Measurements from ENCODE around the gene LIX1L. TPM values are rescaled to one million over a fixed set of nuclear protein-coding genes. Genes with fewer than 3 reads are reported as not detected.
A peak's percentile ranks its signal among the peaks of the same experiment; 100 is the strongest.
"Not testable (repeated sequence)": the region's sequence is repeated elsewhere in the genome, so short reads cannot be mapped to it uniquely, and the experiment has no call there.

LIX1L gene
- polyA plus RNA-seq, 10 donors: 26.1 to 33.0 (median 30.1) TPM

GRCh38 chr1:145942405-145942804 lies 15.4 kb downstream of the LIX1L start:
- DNase-seq: no peak

- DNase-seq: no peak
Observed at GRCh38 chr1:145937436-145937835, 20.4 kb downstream of the LIX1L start.

GRCh38 chr1:145936247-145936646 lies 21.6 kb downstream of the LIX1L start:
- no peak for DNase-seq

DNA sequence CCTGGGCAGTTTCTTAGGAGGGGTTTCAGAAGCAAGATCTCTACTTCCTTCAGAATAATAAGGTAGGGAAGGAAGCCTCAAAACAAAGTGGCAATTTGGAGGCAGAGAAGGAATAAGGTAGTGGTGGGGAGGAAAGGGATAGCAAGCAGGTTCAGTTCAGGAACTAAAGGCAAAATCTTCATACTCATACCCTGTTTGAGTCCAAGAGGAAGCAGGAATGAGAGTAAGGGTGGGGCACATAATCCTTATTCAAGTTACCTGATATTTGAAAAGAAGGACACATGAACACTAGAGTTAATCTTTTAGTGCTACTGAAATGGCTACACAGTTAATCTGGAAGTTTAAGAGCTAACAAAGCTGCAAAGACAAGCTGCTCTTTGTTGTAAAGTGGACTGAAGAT lies 22.1 kb downstream of the LIX1L start:
- DNase-seq: no peak

DNA sequence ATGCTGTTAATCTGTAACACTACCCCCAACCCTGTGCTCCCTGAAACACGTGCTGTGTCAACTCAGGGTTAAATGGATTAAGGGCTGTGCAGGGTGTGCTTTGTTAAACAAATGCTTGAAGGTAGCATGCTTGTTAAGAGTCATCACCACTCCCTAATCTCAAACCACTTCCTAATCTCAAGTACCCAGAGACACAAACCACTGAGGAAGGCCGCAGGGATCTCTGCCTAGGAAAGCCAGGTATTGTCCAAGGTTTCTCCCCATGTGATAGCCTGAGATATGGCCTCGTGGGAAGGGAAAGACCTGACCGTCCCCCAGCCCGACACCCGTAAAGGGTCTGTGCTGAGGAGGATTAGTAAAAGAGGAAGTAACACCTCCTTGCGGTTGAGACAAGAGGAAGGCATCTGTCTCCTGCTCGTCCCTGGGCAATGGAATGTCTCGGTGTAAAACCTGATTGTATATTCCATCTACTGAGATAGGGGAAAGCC lies 25.3 kb downstream of the LIX1L start:
- not testable (repeated sequence) for DNase-seq

GRCh38 chr1:145927916-145928643 lies 29.7 kb downstream of the LIX1L start:
- no peak for DNase-seq

DNA sequence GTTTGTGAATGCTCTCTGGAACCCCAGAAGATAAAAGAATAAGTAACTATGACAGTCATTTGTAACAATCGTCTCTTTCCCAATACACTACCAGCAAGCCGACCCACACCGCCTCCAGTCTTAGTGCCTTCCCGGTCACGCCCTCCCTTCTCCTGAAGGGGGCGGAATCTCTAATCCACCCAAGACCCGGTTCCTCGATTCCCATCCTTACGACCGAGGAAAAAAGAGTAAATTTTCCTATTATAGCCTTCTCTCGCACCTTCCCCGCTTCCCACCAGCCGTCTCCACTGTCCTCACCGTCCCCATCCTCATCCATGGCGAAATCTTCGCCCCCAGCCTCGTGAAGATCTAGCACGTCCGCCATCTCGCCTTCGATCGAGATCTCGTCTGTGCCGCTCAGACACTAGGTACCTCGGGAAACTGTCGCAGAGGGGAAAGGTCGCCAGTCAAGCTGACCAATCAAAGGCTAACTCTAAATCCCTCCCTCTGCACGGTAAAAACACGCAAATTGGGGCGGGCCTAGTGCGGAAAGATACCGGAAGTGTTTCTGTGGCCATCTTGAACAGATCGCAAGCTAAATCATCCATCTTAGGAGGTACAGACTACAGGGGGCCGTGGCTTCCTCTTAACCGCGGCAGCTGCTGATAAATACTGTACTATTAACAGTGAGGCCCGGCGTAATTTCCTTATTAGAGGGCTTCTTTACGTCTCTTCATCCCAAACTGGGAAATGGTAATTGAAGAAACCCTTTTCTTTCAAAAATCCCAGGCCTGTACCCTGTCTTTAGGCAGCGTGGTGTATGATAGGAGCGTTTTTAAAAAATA lies 30.5 kb downstream of the LIX1L start, which contains the start of gene RBM8A:
Gene RBM8A, minus strand, starts transcription at position 422 of the 824 bp plus-strand sequence. Its CDS starts 58 bp downstream, at position 364.
- DNase-seq: peak; percentile 98 to 99 (median 99)

- DNase-seq: peak in 1 of 3 donors; percentile 17
Observed at GRCh38 chr1:145926686-145927062, 31.1 kb downstream of the LIX1L start.

DNA sequence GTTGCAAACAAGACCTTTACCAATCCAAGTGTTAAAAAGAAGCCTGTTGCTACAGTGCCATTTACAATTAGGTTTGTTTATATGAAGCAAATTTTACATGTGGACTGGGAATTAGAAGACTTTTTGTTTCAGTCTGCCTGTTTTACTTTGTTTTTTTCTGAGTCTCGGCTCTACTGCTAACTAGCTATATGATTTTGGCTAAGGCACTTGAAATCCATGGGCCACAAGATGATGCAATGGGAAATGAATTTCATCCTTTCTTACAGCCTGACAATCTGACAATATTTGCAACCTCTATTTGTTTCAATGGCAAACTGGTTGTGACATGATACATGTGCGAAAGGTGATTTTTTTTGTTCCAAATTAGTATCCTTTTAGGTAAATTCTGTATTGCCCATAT lies 35.6 kb downstream of the LIX1L start:
- DNase-seq: no peak

DNA sequence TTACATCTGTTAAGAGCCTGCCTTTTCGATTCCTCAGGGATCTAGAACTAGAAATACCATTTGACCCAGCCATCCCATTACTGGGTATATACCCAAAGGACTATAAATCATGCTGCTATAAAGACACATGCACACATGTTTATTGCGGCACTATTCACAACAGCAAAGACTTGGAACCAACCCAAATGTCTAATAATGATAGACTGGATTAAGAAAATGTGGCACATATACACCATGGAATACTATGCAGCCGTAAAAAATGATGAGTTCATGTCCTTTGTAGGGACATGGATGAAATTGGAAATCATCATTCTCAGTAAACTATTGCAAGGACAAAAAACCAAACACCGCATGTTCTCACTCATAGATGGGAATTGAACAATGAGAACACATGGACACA lies 37.5 kb downstream of the LIX1L start:
- DNase-seq: not testable (repeated sequence)

DNA sequence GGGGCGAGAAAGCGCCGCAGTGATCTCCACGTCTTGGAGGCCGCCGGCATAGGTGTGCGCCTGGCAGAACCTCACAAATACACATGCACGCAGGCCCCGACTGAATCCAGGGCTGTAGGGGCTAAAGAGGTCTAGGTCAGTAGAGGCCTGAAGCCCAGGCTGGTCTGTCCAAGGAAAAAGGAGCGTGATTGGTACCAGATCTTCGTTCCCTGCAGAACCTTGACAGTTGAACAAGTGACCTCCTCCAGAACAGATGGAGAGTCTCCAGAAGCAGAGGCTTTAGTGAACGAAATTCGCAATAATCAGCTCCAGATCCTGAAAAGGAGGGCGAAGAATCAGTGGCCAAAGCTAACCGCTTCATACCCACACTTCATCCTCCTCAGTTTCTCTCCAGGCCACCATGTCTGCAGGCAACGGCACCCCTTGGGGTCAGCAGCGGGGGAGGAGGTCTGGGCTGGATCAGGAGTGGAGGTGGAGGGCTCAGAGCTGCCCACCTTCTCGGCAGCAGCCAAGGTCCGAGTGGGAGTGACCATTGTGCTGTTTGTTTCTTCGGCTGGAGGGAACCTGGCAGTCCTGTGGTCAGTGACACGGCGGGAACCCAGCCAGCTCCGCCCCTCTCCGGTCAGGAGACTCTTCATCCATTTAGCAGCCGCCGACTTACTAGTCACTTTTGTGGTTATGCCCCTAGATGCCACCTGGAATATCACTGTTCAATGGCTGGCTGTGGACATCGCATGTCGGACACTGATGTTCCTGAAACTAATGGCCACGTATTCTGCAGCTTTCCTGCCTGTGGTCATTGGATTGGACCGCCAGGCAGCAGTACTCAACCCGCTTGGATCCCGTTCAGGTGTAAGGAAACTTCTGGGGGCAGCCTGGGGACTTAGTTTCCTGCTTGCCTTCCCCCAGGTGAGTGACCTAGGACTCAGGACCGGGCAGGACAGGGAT lies 38.6 kb downstream of the LIX1L start:
- DNase-seq: peak; percentile 21 to 77 (median 45)

GRCh38 chr1:145918144-145918991 lies 39.4 kb downstream of the LIX1L start, which contains the start of gene PEX11B:
Gene PEX11B (minus strand): TSS chr1:145918717. CDS start chr1:145918688, 29 bp downstream.
- DNase-seq: peak; percentile 90 to 97 (median 93)

- DNase-seq: no peak
Observed at GRCh38 chr1:145917595-145917994, 40.2 kb downstream of the LIX1L start.

DNA sequence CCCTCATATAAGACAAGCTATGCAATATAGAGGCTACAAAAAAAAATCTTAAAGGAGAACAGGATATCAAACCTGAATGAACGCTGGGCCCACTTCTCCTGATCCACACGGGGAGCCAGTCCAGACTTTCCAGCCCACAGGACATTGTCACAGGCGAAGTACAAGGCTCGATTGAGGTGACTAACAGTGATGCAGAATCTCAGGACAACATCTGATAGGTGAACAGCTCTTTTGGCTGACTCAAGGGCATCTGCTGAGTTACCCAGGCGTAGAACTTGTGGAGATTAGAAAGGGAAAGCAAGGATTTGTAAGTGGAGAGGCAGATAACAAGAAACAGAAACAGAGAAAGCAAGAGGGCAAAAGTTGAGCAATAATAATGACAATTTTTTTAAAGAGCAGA lies 41.1 kb downstream of the LIX1L start:
- DNase-seq: no peak

GRCh38 chr1:145912128-145912641 lies 45.6 kb downstream of the LIX1L start:
- DNase-seq: no peak

DNA sequence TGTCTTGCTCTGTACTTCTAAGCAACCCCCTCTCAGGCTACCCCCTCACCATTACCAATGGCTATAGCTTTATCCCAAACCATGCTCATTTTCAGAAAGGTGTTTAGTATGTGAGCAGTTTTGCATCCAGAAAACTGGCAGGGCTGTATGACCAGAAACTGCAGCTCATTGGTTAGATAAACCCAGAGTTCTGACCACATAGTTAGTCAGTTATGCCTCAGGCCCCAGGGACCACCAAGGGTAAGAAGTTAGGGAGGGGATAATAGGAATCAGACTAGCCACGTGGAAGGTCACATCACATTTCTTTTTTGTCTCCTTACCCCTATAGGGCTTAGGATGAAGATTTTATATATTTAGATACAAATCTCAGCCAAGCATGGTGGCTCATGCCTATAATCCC lies 49.2 kb downstream of the LIX1L start:
- DNase-seq: no peak

GRCh38 chr1:145906954-145907753 lies 50.7 kb downstream of the LIX1L start:
- peak in 1 of 3 donors; percentile 73 for DNase-seq

DNA sequence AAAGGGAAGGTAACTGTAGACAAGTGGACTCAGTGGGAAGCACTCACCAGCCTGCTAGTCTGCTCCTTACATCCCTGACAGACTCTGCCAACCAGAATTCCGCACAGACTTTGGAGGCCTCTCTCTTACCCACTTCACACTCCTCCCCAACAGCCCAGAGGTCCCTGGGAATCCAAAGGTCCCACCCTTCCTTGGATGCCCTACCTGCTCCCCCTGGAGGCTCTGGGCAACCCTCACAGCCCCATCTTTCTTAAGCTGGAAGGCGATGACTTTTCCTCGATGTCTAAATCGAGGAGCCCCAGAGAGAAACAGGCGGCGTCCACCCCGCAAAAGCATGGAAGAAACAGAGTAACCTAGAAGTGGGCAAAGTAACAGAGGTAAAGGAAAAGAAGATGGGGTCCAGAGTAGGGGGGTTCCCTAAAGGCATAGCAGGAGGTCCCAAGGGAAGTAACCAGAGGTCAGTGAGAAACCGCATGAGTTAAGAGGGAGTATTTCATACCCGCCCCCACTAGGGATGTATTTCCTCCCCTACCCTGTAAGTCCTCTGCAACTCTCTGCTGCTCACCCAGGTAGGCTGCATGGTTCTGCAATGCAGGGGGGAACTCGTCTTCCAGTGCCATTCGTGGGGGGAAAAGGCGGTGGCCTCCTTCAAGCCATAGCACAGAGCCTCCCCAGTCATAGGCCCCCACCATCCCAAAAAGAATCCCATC lies 56.4 kb downstream of the LIX1L start:
- DNase-seq: no peak

GRCh38 chr1:145898756-145899155 lies 59.1 kb downstream of the LIX1L start:
- no peak for DNase-seq
